ENCODE results near the gene STRIP1. TPM values are rescaled to one million over a fixed set of nuclear protein-coding genes. Genes with fewer than 3 reads are reported as not detected.
A peak's percentile ranks its signal among the peaks of the same experiment; 100 is the strongest.
"Not testable (repeated sequence)": the region's sequence is repeated elsewhere in the genome, so short reads cannot be mapped to it uniquely, and the experiment has no call there.

Gene STRIP1
- total and polyA plus RNA-seq, 2 donors, result 20.8 to 21.6 TPM

DNA sequence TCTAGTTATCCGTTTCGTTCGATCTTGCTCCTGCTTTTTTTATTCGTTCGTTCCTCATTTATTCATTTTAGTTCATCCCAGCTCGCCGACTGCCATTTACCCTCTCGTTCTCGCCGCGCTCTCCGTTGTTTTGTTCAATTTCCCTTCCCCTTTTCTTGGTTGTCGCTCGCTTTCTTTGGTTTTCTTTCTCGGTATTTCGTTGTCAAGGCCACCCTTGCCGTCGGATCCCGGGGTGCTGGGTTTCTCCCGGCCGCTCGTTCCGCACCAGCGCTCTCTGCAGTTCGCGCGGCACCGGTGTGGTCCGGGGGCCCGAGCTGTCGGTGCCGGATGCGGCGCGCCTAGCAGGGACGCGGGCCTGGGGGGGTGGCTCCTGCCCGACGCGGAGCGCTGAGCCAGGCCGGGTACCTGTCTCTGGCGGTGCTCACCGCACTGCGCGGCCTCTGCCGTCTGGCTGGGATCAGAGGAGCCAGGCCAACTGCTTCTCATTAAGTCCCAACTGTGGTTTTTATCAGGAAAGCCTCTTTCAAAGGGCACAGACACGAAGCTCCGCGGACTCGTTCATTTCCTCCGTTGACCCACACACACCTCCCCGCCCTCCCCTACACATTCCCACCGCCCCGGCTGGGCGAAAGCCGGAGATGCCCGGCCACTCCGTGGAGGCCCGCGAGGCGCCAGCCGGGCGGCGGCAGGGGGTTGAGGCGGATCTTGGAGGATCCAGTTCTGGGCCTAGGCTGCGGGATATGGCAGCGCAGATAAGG is 34.4 kb downstream of the STRIP1 start:
- peaks cover 0 to 9% of the 10 kb centered on the region in 2 donors for H3K4me1 ChIP-seq (ENCODE audit: control insufficient read depth in 2 of 2, insufficient read depth in 2 of 2, low read length in 2 of 2)
- no peak overlapping the region for H3K27ac ChIP-seq (ENCODE audit: low read depth in 1 of 2, low read length in 1 of 2)
- H3K9me3 ChIP-seq (ENCODE audit: control insufficient read depth in 2 of 2, insufficient read depth in 1 of 2, low read length in 1 of 2), result peaks cover 3% of the 10 kb centered on the region in 2 donors
- WGBS, result 4% methylated on average over 68 of the region's 68 CpGs
- peak in 3 of 9 donors; percentile 11 to 40 (median 16) for DNase-seq (ENCODE audit: low read depth in 6 of 9, low spot score in 9 of 9)
- peak overlapping the region in 1 of 2 donors; percentile 30 for H3K4me3 ChIP-seq (ENCODE audit: low read length in 2 of 2)
- no peaks in the 10 kb centered on the region for H3K36me3 ChIP-seq (ENCODE audit: control insufficient read depth in 2 of 2, insufficient read depth in 2 of 2, low read length in 1 of 2)
- peaks cover 71 to 96% of the 10 kb centered on the region in 2 donors for H3K27me3 ChIP-seq (ENCODE audit: control insufficient read depth in 2 of 2, insufficient read depth in 1 of 2, low read length in 1 of 2)

DNA sequence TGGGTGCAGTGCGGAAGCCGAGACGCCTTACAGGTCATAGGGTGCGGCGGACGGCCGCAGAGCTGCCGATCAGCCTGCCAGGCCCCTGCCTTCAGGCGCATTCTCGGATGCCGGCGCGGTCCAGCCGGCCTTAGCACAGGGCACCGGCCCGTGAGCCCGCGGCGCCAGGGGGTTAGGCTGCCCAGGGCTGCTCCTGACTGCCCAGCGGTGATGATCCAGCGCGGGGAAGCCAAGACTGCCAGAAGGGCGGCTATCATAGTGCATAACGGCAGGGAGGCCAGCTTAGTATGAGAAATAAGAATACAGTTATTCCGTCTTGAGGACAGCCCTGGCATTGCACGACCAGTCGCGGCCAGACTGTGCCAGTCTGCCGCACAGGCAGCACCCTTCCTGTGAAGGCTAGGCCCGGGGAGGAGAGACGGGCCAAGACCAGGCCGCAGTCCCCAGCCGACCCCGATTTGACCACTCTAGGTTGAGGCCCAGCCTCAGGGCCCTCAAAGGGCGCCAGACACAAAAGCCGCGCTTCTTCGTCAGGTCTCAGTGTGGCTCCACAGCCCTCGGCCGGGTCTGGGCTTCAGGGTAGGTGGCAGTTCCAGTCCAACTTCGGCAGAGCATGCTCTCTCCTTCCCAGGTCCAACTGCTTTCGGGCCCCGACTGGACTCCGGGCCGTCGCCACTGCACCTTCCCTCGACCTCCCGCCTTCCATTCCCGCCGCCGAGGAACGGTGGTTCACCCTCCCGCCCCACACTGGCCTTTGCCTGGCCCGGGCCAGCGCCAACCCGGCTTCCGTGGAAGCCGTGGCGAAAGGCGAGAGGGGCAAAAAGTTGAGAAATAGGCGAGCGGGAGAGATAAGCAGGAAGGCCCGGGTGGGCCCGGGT is 35.2 kb downstream of the STRIP1 start:
- DNase-seq (ENCODE audit: low read depth in 6 of 9, low spot score in 9 of 9), result peak in 1 of 9 donors; percentile 7
- Histone ChIP-seq H3K36me3 (ENCODE audit: control insufficient read depth in 2 of 2, insufficient read depth in 2 of 2, low read length in 1 of 2) (no peaks in the 10 kb centered on the region), H3K4me3 (ENCODE audit: low read length in 2 of 2) (no peak overlapping the region), H3K4me1 (ENCODE audit: control insufficient read depth in 2 of 2, insufficient read depth in 2 of 2, low read length in 2 of 2) (peaks cover 0 to 9% of the 10 kb centered on the region in 2 donors), H3K27ac (ENCODE audit: low read depth in 1 of 2, low read length in 1 of 2) (no peak overlapping the region), H3K27me3 (ENCODE audit: control insufficient read depth in 2 of 2, insufficient read depth in 1 of 2, low read length in 1 of 2) (peaks cover 74 to 96% of the 10 kb centered on the region in 2 donors), H3K9me3 (ENCODE audit: control insufficient read depth in 2 of 2, insufficient read depth in 1 of 2, low read length in 1 of 2) (peaks cover 3% of the 10 kb centered on the region in 2 donors)
- 10% methylated on average over 64 of the region's 64 CpGs for WGBS

DNA sequence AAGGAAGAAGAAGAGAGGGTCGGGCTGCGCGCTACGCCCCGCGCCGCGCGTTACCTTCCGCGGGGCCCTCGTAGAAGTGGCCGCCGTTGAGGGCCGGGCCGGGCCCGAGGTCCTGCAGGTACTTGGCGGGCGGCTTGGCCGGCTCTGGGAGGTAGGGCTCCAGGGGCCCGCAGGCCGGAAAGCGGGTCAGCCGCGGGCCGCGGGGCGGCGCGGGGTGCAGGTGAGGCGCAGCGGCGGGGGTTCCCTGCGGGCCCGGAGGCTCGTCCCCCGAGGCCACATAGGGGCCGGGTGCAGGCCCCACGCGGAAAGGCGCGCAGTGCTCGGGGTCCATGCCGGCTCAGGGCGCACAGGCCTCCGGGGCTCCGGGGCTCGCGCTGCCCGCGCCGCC is 35.9 kb downstream of the STRIP1 start:
- no peak for DNase-seq (ENCODE audit: low read depth in 6 of 9, low spot score in 9 of 9)
- Histone ChIP-seq H3K4me1 (ENCODE audit: control insufficient read depth in 2 of 2, insufficient read depth in 2 of 2, low read length in 2 of 2) (peaks cover 0 to 9% of the 10 kb centered on the region in 2 donors), H3K27ac (ENCODE audit: low read depth in 1 of 2, low read length in 1 of 2) (no peak overlapping the region), H3K4me3 (ENCODE audit: low read length in 2 of 2) (no peak overlapping the region), H3K9me3 (ENCODE audit: control insufficient read depth in 2 of 2, insufficient read depth in 1 of 2, low read length in 1 of 2) (peaks cover 3% of the 10 kb centered on the region in 2 donors), H3K27me3 (ENCODE audit: control insufficient read depth in 2 of 2, insufficient read depth in 1 of 2, low read length in 1 of 2) (peaks cover 70 to 94% of the 10 kb centered on the region in 2 donors), H3K36me3 (ENCODE audit: control insufficient read depth in 2 of 2, insufficient read depth in 2 of 2, low read length in 1 of 2) (no peaks in the 10 kb centered on the region)
- 3% methylated on average over 52 of the region's 52 CpGs for WGBS

DNA sequence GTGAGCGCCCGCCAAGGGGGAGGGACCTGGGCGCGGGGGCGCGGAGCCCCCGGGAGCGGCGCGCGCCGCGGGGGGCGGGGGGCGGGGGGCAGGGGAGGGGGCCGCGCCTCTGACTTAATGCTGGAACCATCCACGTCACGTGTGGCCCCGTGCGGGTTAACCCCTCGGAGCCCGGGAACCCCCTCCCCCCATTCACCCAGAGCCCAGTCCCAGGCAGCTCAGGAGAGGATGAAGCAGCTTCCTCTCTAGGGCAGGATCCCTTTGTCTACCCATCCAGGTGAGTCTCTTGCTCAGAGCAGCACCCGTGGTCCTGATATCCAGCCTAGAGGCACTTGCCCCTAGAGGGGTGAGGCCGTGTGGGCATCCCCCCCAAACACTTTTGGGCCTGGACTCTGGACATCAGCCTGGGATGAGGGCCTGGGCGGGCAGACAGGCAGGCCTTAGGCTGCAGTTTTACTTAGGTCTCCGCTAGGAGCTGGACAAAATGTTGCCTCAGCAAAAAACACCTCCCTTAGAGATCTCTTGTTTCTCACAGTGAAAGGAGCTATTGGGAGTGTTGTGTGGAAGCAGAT is 36.3 kb downstream of the STRIP1 start, which contains the start of gene ALX3:
Gene ALX3 (minus strand): TSS at position 2 of the 572 bp plus-strand sequence. CDS start 60 bp downstream, outside the sequence.
- Histone ChIP-seq H3K27ac (ENCODE audit: low read depth in 1 of 2, low read length in 1 of 2) (no peak within 1 kb of the TSS), H3K36me3 (ENCODE audit: control insufficient read depth in 2 of 2, insufficient read depth in 2 of 2, low read length in 1 of 2) (no peaks in the 10 kb centered on the region), H3K4me3 (ENCODE audit: low read length in 2 of 2) (no peak within 1 kb of the TSS), H3K9me3 (ENCODE audit: control insufficient read depth in 2 of 2, insufficient read depth in 1 of 2, low read length in 1 of 2) (peaks cover 3% of the 10 kb centered on the region in 2 donors), H3K4me1 (ENCODE audit: control insufficient read depth in 2 of 2, insufficient read depth in 2 of 2, low read length in 2 of 2) (peaks cover 0 to 9% of the 10 kb centered on the region in 2 donors), H3K27me3 (ENCODE audit: control insufficient read depth in 2 of 2, insufficient read depth in 1 of 2, low read length in 1 of 2) (peaks cover 70 to 92% of the 10 kb centered on the region in 2 donors)
- no peak for DNase-seq (ENCODE audit: low read depth in 6 of 9, low spot score in 9 of 9)
- WGBS, result 14% methylated on average over 27 of the region's 27 CpGs

DNA sequence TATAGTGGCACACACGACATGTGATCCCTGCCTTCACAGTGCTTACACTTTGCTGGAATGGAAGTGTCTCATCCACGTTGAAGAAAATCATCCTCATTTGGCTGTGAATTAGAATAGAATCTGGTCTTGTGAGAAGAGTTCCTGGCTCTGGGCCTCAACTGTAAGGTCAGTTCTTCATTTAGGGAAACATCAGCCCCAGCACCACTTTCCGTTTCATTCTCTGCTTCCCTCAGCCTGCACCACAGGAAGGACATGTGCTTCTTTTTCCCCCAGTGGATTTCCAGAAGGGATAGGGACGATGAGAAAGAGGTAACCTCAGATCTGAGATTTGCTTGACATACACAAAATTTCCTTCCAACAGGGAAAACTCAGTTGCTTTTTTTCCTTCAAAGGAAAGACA is 39.7 kb downstream of the STRIP1 start:
- H3K27me3 ChIP-seq (ENCODE audit: control insufficient read depth in 2 of 2, insufficient read depth in 1 of 2, low read length in 1 of 2), result peaks cover 42 to 86% of the 10 kb centered on the region in 2 donors
- no peak overlapping the region for H3K27ac ChIP-seq (ENCODE audit: low read depth in 1 of 2, low read length in 1 of 2)
- no peak overlapping the region for H3K4me3 ChIP-seq (ENCODE audit: low read length in 2 of 2)
- no peak for DNase-seq (ENCODE audit: low read depth in 6 of 9, low spot score in 9 of 9)
- H3K36me3 ChIP-seq (ENCODE audit: control insufficient read depth in 2 of 2, insufficient read depth in 2 of 2, low read length in 1 of 2), result no peaks in the 10 kb centered on the region
- H3K4me1 ChIP-seq (ENCODE audit: control insufficient read depth in 2 of 2, insufficient read depth in 2 of 2, low read length in 2 of 2), result no peaks in the 10 kb centered on the region
- WGBS, result 72% methylated on average over 4 of the region's 4 CpGs
- H3K9me3 ChIP-seq (ENCODE audit: control insufficient read depth in 2 of 2, insufficient read depth in 1 of 2, low read length in 1 of 2), result peaks cover 0 to 2% of the 10 kb centered on the region in 2 donors

DNA sequence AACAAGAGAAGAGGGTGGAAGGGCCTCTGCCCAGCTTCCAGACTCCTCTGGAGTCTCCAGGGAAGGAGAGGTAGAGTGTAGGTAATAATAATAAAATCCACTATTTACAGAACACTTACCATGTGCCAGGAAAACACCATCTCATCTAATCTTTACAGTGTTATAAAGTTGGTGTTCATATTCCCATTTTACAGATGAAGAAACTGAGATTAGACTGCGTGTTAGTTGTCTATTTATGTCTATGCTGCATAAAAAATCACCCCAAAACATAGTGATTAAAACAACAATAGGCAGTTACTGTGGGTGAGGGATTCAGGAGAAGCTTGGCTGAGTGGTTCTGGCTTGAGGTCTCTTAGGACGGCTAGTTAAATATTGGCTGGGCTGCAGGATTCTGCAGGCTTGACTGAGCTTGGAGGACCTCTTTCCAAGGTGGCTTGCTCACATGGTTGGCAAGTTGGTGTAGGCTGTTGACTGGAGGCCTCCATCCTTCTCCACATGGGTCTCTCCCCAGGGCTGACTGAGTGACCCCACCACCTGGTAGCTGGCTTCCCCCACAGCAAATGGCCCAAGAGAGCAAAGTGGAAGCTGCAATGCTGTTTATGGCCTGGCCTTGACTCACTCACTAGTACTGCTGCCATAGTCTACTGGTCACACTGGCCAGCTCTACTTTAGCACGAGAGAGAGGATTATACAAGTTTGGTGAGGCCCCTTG is 42.5 kb downstream of the STRIP1 start:
- no peak for DNase-seq (ENCODE audit: low read depth in 6 of 9, low spot score in 9 of 9)
- no peak overlapping the region for H3K27ac ChIP-seq (ENCODE audit: low read depth in 1 of 2, low read length in 1 of 2)
- H3K36me3 ChIP-seq (ENCODE audit: control insufficient read depth in 2 of 2, insufficient read depth in 2 of 2, low read length in 1 of 2), result no peaks in the 10 kb centered on the region
- no peaks in the 10 kb centered on the region for H3K4me1 ChIP-seq (ENCODE audit: control insufficient read depth in 2 of 2, insufficient read depth in 2 of 2, low read length in 2 of 2)
- H3K27me3 ChIP-seq (ENCODE audit: control insufficient read depth in 2 of 2, insufficient read depth in 1 of 2, low read length in 1 of 2), result peaks cover 20 to 84% of the 10 kb centered on the region in 2 donors
- 90% methylated on average over 3 of the region's 3 CpGs for WGBS
- no peaks in the 10 kb centered on the region for H3K9me3 ChIP-seq (ENCODE audit: control insufficient read depth in 2 of 2, insufficient read depth in 1 of 2, low read length in 1 of 2)
- H3K4me3 ChIP-seq (ENCODE audit: low read length in 2 of 2), result no peak overlapping the region

DNA sequence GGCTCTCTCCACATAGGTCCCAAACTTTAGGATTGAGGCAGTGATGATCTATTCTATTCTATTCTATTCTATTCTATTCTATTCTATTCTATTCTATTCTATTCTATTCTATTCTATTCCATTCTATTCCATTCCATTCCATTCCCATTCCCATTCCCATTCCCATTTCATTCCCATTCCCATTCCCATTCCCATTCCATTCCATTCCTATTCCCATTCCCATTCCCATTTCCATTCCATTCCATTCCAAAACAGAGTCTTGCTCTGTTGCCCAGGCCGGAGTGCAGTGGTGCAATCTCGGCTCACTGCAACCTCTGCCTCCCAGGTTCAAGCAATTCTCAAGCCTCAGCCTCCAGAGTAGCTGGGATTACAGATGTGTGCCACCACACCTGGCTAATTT is 45.6 kb downstream of the STRIP1 start:
- Histone ChIP-seq H3K4me1 (ENCODE audit: control insufficient read depth in 2 of 2, insufficient read depth in 2 of 2, low read length in 2 of 2) (peaks cover 0 to 15% of the 10 kb centered on the region in 2 donors), H3K27me3 (ENCODE audit: control insufficient read depth in 2 of 2, insufficient read depth in 1 of 2, low read length in 1 of 2) (peaks cover 30 to 88% of the 10 kb centered on the region in 2 donors)
- H3K9me3 ChIP-seq (ENCODE audit: control insufficient read depth in 2 of 2, insufficient read depth in 1 of 2, low read length in 1 of 2); H3K36me3 ChIP-seq (ENCODE audit: control insufficient read depth in 2 of 2, insufficient read depth in 2 of 2, low read length in 1 of 2); DNase-seq (ENCODE audit: low read depth in 6 of 9, low spot score in 9 of 9); H3K27ac ChIP-seq (ENCODE audit: low read depth in 1 of 2, low read length in 1 of 2); H3K4me3 ChIP-seq (ENCODE audit: low read length in 2 of 2): not testable (repeated sequence)
- WGBS, result 97% methylated on average over 2 of the region's 2 CpGs

DNA sequence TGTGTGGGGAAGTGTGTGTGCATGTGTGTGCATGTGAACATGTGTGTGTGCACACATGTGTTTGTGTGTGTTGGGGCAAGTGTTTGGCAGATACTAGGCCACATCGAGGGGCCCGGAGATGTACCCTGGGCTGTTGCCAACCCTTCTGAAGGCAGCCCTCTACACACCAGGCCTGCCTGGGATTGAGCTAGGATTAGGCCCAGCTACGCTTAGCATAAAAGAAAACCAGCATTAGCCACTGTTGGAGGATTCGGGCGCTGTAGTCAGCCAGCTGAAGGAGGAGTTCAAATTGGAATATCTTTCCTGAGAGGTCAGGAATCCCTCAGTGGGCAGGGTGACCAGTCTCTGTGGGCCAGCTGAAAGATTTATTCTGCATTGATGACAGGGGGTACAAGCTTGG is 46.6 kb downstream of the STRIP1 start:
- peaks cover 0 to 15% of the 10 kb centered on the region in 2 donors for H3K4me1 ChIP-seq (ENCODE audit: control insufficient read depth in 2 of 2, insufficient read depth in 2 of 2, low read length in 2 of 2)
- no peak overlapping the region for H3K27ac ChIP-seq (ENCODE audit: low read depth in 1 of 2, low read length in 1 of 2)
- H3K36me3 ChIP-seq (ENCODE audit: control insufficient read depth in 2 of 2, insufficient read depth in 2 of 2, low read length in 1 of 2), result no peaks in the 10 kb centered on the region
- H3K4me3 ChIP-seq (ENCODE audit: low read length in 2 of 2), result no peak overlapping the region
- no peak for DNase-seq (ENCODE audit: low read depth in 6 of 9, low spot score in 9 of 9)
- 96% methylated on average over 5 of the region's 5 CpGs for WGBS
- no peaks in the 10 kb centered on the region for H3K9me3 ChIP-seq (ENCODE audit: control insufficient read depth in 2 of 2, insufficient read depth in 1 of 2, low read length in 1 of 2)
- peaks cover 38 to 89% of the 10 kb centered on the region in 2 donors for H3K27me3 ChIP-seq (ENCODE audit: control insufficient read depth in 2 of 2, insufficient read depth in 1 of 2, low read length in 1 of 2)

Measured in thymus (tissue), 11 donors.